ENCODE results near the gene EML3.

The EML3 gene

DNA sequence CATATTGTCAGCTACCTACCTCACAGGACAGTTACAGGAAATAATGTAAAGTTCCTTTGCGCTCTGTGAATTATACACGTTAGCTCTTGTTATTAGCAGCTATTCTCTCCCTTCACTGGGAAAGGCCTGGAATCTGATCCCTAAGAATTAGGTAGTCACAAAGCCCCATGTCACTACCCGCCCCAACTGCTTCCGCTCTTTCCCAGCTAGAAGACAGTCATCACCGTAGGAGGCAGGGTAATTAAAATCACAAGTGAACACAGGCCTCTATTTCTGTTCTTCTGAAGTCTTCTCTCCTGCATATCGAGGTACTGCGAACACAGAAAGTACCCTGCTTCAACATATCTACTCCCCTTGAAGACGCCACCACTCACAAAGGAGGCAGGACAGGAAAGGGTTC lies 53.4 kb downstream of the EML3 start:
- Histone ChIP-seq H3K36me3 (ENCODE audit: control insufficient read depth, insufficient read depth, low read length) (peaks cover 10% of the 10 kb centered on the region), H3K27ac (ENCODE audit: low read depth, low read length) (peak overlapping the region; percentile 63), H3K9ac (ENCODE audit: low read length) (no peak overlapping the region), H3K4me3 (ENCODE audit: low read length) (no peak overlapping the region), H3K27me3 (ENCODE audit: control insufficient read depth, insufficient read depth, low read length) (no peaks in the 10 kb centered on the region), H3K4me1 (ENCODE audit: control insufficient read depth, insufficient read depth, low read length) (peaks cover 23% of the 10 kb centered on the region)

- Histone ChIP-seq H3K27me3 (ENCODE audit: control insufficient read depth, insufficient read depth, low read length) (no peaks in the 10 kb centered on the region), H3K36me3 (ENCODE audit: control insufficient read depth, insufficient read depth, low read length) (peaks cover 10% of the 10 kb centered on the region), H3K27ac (ENCODE audit: low read depth, low read length) (peak overlapping the region; percentile 45), H3K4me3 (ENCODE audit: low read length) (no peak overlapping the region), H3K4me1 (ENCODE audit: control insufficient read depth, insufficient read depth, low read length) (peaks cover 29% of the 10 kb centered on the region), H3K9ac (ENCODE audit: low read length) (no peak overlapping the region)
Observed at GRCh38 chr11:62558669-62559068, 53.9 kb downstream of the EML3 start.

DNA sequence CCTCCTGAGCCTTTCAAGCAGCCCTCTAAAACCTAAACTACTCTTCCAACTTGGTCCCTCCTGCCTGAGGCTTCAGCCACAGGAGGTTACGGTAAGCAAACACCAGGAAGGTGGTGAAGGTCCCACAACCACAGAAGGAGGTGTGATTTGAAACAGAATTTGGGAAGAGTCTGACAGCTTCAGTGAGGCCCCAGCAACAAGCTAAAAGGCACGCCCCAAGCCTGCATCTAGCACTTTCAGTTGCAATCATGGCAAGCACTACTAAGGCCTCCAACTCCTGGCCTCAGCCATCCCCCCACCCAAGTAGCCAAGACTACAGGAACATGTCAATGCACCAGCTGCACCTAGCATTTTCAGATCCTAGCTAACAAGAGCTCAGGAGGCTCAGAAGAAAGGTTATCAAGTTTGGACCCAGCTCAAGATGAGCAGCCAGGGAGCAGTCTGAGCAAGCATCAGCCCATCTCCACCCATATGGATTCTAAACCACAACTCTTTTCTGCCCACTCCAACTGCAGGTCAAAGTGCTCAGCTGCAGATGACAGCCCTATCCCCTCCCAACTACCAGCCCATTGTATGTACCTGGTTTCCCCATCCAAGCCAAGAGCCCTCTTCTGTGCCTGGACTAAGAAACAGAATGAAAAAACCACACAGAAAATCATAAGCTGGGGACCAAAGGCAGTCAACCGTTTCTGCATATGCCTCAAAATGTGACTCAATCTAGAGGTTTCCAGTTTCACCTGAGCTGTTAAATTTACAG lies 55.5 kb downstream of the EML3 start:
- Histone ChIP-seq H3K27ac (ENCODE audit: low read depth, low read length) (peak overlapping the region; percentile 91), H3K4me1 (ENCODE audit: control insufficient read depth, insufficient read depth, low read length) (peaks cover 40% of the 10 kb centered on the region), H3K27me3 (ENCODE audit: control insufficient read depth, insufficient read depth, low read length) (no peaks in the 10 kb centered on the region), H3K9ac (ENCODE audit: low read length) (peak overlapping the region; percentile 16), H3K36me3 (ENCODE audit: control insufficient read depth, insufficient read depth, low read length) (peaks cover 10% of the 10 kb centered on the region), H3K4me3 (ENCODE audit: low read length) (peak overlapping the region; percentile 40)

- Histone ChIP-seq H3K27me3 (ENCODE audit: control insufficient read depth, insufficient read depth, low read length) (no peaks in the 10 kb centered on the region), H3K4me1 (ENCODE audit: control insufficient read depth, insufficient read depth, low read length) (peaks cover 46% of the 10 kb centered on the region), H3K4me3 (ENCODE audit: low read length) (peak overlapping the region; percentile 40), H3K36me3 (ENCODE audit: control insufficient read depth, insufficient read depth, low read length) (peaks cover 10% of the 10 kb centered on the region), H3K9ac (ENCODE audit: low read length) (peak overlapping the region; percentile 16), H3K27ac (ENCODE audit: low read depth, low read length) (peak overlapping the region; percentile 91)
Observed at GRCh38 chr11:62556108-62556874, 56.3 kb downstream of the EML3 start.

DNA sequence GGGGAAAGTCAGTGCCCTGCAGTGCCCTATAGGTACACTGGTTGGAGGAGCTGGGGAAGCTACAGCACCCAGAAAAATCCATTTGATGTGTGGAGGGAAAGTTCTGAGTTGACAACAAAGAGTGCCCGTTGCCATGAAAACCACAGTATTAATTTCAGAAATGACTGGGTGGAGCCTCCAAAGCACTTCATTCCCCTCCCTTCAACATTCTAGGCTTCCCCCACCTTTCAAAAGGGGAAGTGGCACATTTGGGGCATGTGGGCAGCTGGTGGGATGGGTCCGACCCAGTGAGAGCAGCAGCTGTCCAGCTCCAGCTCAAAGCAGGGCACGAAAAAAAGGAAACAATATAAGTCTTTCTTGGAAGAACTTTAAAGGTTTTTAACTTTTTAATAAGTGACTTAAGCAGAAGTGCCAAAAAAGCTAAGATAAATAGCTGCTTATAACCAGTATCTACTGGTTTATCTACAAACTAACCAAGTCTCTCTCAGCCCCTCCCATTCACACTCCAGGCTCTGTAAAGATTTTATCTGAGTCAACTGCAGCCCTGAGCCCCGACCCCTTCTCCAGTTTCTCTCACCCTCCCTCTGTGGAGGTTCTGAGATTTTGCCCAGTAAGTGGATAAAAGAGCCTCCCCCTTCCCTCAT lies 57.0 kb downstream of the EML3 start:
- Histone ChIP-seq H3K9ac (ENCODE audit: low read length) (peak overlapping the region; percentile 7), H3K4me1 (ENCODE audit: control insufficient read depth, insufficient read depth, low read length) (peaks cover 43% of the 10 kb centered on the region)

GRCh38 chr11:62554387-62555167 lies 58.0 kb downstream of the EML3 start:
- peak overlapping the region; percentile 16 for H3K4me3 ChIP-seq (ENCODE audit: low read length)

More for the DNA sequence above, 57.0 kb downstream of the EML3 start:
- peak overlapping the region; percentile 34 for H3K4me3 ChIP-seq (ENCODE audit: low read length)
- H3K36me3 ChIP-seq (ENCODE audit: control insufficient read depth, insufficient read depth, low read length), result peaks cover 10% of the 10 kb centered on the region
- H3K27ac ChIP-seq (ENCODE audit: low read depth, low read length), result peak overlapping the region; percentile 91
- no peaks in the 10 kb centered on the region for H3K27me3 ChIP-seq (ENCODE audit: control insufficient read depth, insufficient read depth, low read length)

GRCh38 chr11:62553839-62554361 lies 58.7 kb downstream of the EML3 start:
- H3K27ac ChIP-seq (ENCODE audit: low read depth, low read length), result peak overlapping the region; percentile 98
- H3K36me3 ChIP-seq (ENCODE audit: control insufficient read depth, insufficient read depth, low read length), result no peaks in the 10 kb centered on the region
- peak overlapping the region; percentile 60 for H3K9ac ChIP-seq (ENCODE audit: low read length)
- no peaks in the 10 kb centered on the region for H3K27me3 ChIP-seq (ENCODE audit: control insufficient read depth, insufficient read depth, low read length)
- H3K4me1 ChIP-seq (ENCODE audit: control insufficient read depth, insufficient read depth, low read length), result peaks cover 40% of the 10 kb centered on the region
- peak overlapping the region; percentile 59 for H3K4me3 ChIP-seq (ENCODE audit: low read length)

More at GRCh38 chr11:62554387-62555167, 58.0 kb downstream of the EML3 start:
- Histone ChIP-seq H3K27ac (ENCODE audit: low read depth, low read length) (peak overlapping the region; percentile 98), H3K4me1 (ENCODE audit: control insufficient read depth, insufficient read depth, low read length) (peaks cover 39% of the 10 kb centered on the region), H3K36me3 (ENCODE audit: control insufficient read depth, insufficient read depth, low read length) (peaks cover 6% of the 10 kb centered on the region), H3K9ac (ENCODE audit: low read length) (no peak overlapping the region), H3K27me3 (ENCODE audit: control insufficient read depth, insufficient read depth, low read length) (no peaks in the 10 kb centered on the region)

- H3K36me3 ChIP-seq (ENCODE audit: control insufficient read depth, insufficient read depth, low read length), result no peaks in the 10 kb centered on the region
- no peaks in the 10 kb centered on the region for H3K27me3 ChIP-seq (ENCODE audit: control insufficient read depth, insufficient read depth, low read length)
- peaks cover 42% of the 10 kb centered on the region for H3K4me1 ChIP-seq (ENCODE audit: control insufficient read depth, insufficient read depth, low read length)
- peak overlapping the region; percentile 98 for H3K27ac ChIP-seq (ENCODE audit: low read depth, low read length)
- H3K4me3 ChIP-seq (ENCODE audit: low read length), result peak overlapping the region; percentile 59
- H3K9ac ChIP-seq (ENCODE audit: low read length), result peak overlapping the region; percentile 64
Observed at GRCh38 chr11:62553080-62553838, 59.3 kb downstream of the EML3 start.

- H3K36me3 ChIP-seq (ENCODE audit: control insufficient read depth, insufficient read depth, low read length), result no peaks in the 10 kb centered on the region
- peak overlapping the region; percentile 98 for H3K27ac ChIP-seq (ENCODE audit: low read depth, low read length)
- H3K27me3 ChIP-seq (ENCODE audit: control insufficient read depth, insufficient read depth, low read length), result no peaks in the 10 kb centered on the region
- peak overlapping the region; percentile 59 for H3K4me3 ChIP-seq (ENCODE audit: low read length)
- peaks cover 47% of the 10 kb centered on the region for H3K4me1 ChIP-seq (ENCODE audit: control insufficient read depth, insufficient read depth, low read length)
- peak overlapping the region; percentile 64 for H3K9ac ChIP-seq (ENCODE audit: low read length)
Observed at GRCh38 chr11:62552485-62553079, 60.0 kb downstream of the EML3 start.

All from rectal smooth muscle tissue (tissue), 1 donor.